ENCODE measurements around the gene RAB33A. TPM values are rescaled to one million over a fixed set of nuclear protein-coding genes. Genes with fewer than 3 reads are reported as not detected.

The RAB33A gene
- polyA plus RNA-seq, 2 of the 4 experiments (the other 2 are of a cell fraction), result 0.31 to 0.32 TPM

DNA sequence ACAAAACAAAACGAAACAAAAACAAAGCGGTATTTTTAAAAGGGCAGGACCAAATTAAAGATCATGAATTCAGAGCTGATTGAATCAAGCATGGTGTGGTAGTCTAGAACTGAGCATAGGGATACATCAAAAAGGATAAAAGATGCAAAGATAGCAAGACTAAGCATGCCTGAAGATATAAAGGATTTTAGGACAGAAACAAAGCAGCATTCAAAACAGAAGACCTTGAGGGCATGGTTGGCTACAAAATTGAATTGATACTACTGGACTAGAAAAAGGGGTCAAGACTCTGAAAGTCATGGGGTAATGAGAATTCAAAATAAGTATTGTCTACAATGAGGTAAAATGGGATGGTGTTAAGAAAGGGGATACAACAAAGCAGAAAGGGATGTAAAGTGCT lies 41.6 kb downstream of the RAB33A start:
- Histone ChIP-seq H3K4me3 (no peak overlapping the region), H3K9me3 (no peaks in the 10 kb centered on the region), H3K4me2 (no peak overlapping the region), H3K27ac (no peak overlapping the region), H3K4me1 (no peaks in the 10 kb centered on the region)
- WGBS (ENCODE audit: missing lambda C conversion rate), result 88% methylated on average over 2 of the region's 2 CpGs
- no peak for ATAC-seq
- ChIA-PET POLR2A (no interaction called here), CTCF (interaction anchor here (0.7 kb wide), 1 partner anchor 469 kb away, joined by 3 read pairs; no protein-coding TSS in a partner anchor)
- no peak for DNase-seq (ENCODE audit: low read depth in 1 of 2, low spot score in 1 of 2)
- FAIRE-seq, result no peak
- TF ChIP-seq EHMT2 (IDR thresholded peaks at IDR 0.05; ENCODE audit: low read depth), result no peak
- TF ChIP-seq HOXB5 (CRISPR knock-in tag; IDR thresholded peaks at IDR 0.05), result no peak
- TF ChIP-seq HEYL (CRISPR knock-in tag; IDR thresholded peaks at IDR 0.05), result no peak
- TF ChIP-seq POLR2A (IDR thresholded peaks at IDR 0.05; ENCODE audit: low read length), result no peak
- no peak for TF ChIP-seq ZSCAN20 (CRISPR knock-in tag; IDR thresholded peaks at IDR 0.05)
- TF ChIP-seq, protein P1, sequence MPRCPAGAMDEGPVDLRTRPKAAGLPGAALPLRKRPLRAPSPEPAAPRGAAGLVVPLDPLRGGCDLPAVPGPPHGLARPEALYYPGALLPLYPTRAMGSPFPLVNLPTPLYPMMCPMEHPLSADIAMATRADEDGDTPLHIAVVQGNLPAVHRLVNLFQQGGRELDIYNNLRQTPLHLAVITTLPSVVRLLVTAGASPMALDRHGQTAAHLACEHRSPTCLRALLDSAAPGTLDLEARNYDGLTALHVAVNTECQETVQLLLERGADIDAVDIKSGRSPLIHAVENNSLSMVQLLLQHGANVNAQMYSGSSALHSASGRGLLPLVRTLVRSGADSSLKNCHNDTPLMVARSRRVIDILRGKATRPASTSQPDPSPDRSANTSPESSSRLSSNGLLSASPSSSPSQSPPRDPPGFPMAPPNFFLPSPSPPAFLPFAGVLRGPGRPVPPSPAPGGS (IDR thresholded peaks at IDR 0.05), result no peak
- TF ChIP-seq JUNB (IDR thresholded peaks at IDR 0.05), result no peak
- no peak for TF ChIP-seq HDAC2 (IDR thresholded peaks at IDR 0.05)
- TF ChIP-seq, protein P2, sequence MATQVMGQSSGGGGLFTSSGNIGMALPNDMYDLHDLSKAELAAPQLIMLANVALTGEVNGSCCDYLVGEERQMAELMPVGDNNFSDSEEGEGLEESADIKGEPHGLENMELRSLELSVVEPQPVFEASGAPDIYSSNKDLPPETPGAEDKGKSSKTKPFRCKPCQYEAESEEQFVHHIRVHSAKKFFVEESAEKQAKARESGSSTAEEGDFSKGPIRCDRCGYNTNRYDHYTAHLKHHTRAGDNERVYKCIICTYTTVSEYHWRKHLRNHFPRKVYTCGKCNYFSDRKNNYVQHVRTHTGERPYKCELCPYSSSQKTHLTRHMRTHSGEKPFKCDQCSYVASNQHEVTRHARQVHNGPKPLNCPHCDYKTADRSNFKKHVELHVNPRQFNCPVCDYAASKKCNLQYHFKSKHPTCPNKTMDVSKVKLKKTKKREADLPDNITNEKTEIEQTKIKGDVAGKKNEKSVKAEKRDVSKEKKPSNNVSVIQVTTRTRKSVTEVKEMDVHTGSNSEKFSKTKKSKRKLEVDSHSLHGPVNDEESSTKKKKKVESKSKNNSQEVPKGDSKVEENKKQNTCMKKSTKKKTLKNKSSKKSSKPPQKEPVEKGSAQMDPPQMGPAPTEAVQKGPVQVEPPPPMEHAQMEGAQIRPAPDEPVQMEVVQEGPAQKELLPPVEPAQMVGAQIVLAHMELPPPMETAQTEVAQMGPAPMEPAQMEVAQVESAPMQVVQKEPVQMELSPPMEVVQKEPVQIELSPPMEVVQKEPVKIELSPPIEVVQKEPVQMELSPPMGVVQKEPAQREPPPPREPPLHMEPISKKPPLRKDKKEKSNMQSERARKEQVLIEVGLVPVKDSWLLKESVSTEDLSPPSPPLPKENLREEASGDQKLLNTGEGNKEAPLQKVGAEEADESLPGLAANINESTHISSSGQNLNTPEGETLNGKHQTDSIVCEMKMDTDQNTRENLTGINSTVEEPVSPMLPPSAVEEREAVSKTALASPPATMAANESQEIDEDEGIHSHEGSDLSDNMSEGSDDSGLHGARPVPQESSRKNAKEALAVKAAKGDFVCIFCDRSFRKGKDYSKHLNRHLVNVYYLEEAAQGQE (IDR thresholded peaks at IDR 0.05), result no peak
- no peak for TF ChIP-seq MAZ (IDR thresholded peaks at IDR 0.05; ENCODE audit: borderline replicate concordance, low read depth, low read length)
- TF ChIP-seq, protein P3, sequence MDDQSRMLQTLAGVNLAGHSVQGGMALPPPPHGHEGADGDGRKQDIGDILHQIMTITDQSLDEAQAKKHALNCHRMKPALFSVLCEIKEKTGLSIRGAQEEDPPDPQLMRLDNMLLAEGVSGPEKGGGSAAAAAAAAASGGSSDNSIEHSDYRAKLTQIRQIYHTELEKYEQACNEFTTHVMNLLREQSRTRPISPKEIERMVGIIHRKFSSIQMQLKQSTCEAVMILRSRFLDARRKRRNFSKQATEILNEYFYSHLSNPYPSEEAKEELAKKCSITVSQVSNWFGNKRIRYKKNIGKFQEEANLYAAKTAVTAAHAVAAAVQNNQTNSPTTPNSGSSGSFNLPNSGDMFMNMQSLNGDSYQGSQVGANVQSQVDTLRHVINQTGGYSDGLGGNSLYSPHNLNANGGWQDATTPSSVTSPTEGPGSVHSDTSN (IDR thresholded peaks at IDR 0.05), result no peak
- TF ChIP-seq, protein P4, sequence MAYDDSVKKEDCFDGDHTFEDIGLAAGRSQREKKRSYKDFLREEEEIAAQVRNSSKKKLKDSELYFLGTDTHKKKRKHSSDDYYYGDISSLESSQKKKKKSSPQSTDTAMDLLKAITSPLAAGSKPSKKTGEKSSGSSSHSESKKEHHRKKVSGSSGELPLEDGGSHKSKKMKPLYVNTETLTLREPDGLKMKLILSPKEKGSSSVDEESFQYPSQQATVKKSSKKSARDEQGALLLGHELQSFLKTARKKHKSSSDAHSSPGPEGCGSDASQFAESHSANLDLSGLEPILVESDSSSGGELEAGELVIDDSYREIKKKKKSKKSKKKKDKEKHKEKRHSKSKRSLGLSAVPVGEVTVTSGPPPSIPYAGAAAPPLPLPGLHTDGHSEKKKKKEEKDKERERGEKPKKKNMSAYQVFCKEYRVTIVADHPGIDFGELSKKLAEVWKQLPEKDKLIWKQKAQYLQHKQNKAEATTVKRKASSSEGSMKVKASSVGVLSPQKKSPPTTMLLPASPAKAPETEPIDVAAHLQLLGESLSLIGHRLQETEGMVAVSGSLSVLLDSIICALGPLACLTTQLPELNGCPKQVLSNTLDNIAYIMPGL (CRISPR knock-in tag; IDR thresholded peaks at IDR 0.05; ENCODE audit: borderline replicate concordance), result no peak
- no peak for TF ChIP-seq NFE2L2 (conservative IDR thresholded peaks at IDR 0.05; ENCODE audit: low read length)
- no peak for TF ChIP-seq ESRRA (IDR thresholded peaks at IDR 0.05; ENCODE audit: borderline replicate concordance, low read length)
- TF ChIP-seq TP53 (CRISPR knock-in tag; IDR thresholded peaks at IDR 0.05), result no peak
- TF ChIP-seq, protein P5, sequence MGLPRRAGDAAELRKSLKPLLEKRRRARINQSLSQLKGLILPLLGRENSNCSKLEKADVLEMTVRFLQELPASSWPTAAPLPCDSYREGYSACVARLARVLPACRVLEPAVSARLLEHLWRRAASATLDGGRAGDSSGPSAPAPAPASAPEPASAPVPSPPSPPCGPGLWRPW (IDR thresholded peaks at IDR 0.05), result no peak
- no peak for TF ChIP-seq CBX2 (IDR thresholded peaks at IDR 0.05; ENCODE audit: borderline replicate concordance, low read depth)
- no peak for TF ChIP-seq FOSL2 (IDR thresholded peaks at IDR 0.05)
- no peak for TF ChIP-seq FOSL2 (CRISPR knock-in tag; IDR thresholded peaks at IDR 0.05)
- TF ChIP-seq, protein P6, sequence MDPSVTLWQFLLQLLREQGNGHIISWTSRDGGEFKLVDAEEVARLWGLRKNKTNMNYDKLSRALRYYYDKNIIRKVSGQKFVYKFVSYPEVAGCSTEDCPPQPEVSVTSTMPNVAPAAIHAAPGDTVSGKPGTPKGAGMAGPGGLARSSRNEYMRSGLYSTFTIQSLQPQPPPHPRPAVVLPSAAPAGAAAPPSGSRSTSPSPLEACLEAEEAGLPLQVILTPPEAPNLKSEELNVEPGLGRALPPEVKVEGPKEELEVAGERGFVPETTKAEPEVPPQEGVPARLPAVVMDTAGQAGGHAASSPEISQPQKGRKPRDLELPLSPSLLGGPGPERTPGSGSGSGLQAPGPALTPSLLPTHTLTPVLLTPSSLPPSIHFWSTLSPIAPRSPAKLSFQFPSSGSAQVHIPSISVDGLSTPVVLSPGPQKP (IDR thresholded peaks at IDR 0.05; ENCODE audit: low read depth, low read length), result no peak
- TF ChIP-seq MAFK (IDR thresholded peaks at IDR 0.05; ENCODE audit: partially characterized antibody), result no peak
